NCI-H146 treated with DMSO at 0.1 percent for 48 hours (cell line): ENCODE data around the gene PLD4.
"Not testable (repeated sequence)": the region's sequence is repeated elsewhere in the genome, so short reads cannot be mapped to it uniquely, and the experiment has no call there.

Source experiments
- DNase-seq: peaks from one replicate; lab custom pipeline; 2025; ENCODE audit not compliant: unreplicated experiment; lab: John Stamatoyannopoulos, UW

PLD4 gene

DNA sequence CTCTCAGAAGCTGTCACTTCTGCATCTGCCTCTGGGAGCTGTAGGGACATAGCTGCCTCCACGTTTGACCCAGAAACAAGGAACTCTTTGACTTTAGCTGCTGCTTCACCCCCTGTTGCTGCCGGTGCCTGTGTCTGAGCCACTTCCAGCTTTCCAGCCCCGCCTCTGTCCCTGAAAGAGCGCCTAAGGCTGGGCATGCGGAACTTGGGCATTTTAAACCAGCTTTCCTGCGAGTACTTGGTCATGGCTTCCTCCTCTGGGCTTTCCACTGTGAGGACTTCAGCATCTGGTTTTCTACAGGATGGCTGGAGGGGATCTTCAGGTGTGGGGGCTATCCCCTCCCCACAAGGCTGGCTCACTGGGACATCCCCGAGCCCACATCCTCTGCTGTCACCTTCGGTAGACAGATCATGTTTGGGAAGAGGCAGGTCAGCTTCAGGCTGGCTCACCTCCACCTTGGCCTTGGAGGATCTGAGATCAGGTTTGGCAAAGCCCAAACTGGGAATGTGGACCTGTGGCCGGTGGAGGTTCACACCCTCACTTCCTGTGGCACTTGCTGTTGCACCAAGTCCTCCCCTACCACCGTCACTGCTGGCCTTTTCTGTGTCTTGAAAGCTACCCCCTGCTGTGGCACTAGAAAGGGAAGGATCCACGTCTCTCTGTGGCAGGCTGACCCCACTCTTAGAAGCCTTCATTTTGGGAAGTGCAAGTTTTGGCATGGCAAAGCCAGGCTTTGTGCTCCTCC, 15.2 kb downstream of the PLD4 start:
- DNase-seq: no peak

DNA sequence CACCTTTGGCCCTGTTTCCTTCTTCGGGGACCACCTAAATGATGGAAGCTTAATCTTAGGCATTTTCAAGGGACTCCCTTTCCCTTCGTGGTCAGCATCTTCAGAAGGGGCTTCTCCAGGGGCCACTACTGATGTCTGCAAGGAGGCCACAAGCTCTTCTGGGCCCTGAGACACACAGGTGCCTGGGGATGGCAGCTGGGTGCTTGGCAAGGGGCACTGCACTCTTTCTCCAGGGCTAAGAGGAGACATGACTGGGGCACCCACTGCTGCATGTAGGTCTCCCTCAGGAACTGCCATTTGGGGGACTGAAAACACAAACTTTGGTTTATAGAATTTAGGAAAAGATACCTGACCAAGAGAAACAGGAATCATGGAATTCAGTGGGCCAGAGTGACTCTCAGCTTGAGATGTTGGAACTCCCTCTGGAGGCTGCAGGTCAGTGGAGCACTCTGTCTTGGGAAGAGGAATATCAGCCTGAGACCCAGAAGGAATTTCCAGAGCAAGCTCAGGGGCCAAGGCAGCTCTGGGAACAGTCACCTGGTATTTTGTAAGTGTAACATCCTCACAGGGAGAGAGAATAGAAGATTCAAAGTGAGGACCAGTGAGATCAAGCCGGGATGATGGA, 16.0 kb downstream of the PLD4 start:
- no peak for DNase-seq

DNA sequence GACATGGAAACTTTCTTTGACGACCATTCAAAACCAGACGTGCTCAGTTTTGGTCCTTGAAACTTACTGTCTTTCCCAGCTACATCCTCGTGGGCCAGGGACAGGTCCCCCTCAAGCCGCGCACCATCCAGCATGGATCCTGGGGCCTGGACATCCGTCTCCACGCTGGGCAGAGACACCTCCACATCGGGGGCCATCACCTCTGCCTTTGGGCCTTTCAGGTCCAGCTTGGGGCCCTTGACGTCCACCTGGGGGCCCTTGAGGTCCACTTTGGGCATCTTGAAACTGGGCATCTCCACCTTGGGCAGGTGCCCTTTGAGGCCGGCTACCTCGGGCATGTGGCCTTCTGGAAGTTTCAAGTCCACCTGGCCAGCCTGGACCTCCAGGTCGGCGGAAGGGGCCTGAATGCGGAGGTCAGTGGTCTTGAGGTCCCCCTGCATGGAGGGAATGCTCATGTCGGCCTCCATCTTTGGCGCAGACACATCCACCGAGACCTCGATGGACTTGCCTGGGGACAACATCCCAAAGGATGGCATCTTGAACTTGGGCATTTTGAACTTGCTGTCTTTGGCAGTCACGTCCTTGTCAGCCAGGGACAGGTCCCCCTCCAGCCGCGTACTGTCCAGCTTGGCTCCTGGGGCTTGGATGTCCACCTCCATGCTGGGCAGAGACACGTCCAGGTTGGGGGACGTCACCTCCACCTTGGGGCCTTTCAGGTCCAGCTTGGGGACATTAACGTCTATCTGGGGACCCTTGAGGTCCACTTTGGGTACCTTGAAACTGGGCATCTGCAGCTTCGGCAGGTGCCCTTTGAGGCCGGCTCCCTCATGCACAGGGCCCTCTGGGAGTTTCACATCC, 17.1 kb downstream of the PLD4 start:
- DNase-seq: no peak

DNA sequence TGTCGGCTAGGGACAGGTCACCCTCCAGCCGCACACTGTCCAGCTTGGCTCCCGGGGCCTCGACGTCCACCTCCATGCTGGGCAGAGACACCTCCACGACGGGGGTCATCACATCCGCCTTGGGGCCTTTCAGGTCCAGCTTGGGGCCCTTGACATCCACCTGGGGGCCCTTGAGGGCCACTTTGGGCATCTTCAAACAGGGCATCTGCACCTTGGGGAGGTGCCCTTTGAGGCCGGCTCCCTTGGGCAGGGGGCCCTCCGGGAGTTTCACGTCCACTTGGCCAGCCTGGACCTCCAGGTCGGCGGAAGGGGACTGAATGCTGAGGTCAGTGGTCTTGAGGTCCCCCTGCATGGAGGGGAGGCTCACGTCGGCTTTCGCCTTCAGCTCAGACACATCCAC, 17.9 kb downstream of the PLD4 start:
- no peak for DNase-seq

DNA sequence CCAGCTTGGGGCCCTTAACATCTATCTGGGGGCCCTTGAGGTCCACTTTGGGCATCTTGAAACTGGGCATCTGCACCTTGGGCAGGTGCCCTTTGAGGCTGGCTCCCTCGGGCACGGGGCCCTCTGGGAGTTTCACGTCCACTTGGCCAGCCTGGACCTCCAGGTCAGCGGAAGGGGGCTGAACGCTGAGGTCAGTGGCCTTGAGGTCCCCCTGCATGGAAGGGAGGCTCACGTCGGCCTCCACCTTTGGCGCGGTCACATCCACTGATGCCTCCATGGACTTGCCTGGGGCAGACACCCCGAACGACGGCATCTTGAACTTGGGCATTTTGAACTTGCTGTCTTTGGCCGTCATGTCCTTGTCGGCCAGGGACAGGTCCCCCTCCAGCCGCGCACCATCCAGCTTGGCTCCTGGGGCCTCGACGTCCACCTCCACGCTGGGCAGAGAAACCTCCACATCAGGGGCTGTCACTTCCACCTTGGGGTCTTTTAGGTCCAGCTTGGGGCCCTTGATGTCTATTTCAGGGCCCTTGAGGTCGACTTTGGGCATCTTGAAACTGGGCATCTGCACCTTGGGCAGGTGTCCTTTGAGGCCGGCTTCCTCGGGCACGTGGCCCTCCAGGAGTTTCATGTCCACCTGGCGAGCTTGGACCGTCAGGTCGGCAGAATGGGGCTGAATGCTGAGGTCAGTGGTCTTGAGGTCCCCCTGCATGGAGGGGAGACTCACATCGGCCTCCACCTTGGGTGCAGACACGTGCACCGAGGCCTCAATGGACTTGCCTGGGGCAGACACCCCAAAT, 18.7 kb downstream of the PLD4 start:
- not testable (repeated sequence) for DNase-seq

DNA sequence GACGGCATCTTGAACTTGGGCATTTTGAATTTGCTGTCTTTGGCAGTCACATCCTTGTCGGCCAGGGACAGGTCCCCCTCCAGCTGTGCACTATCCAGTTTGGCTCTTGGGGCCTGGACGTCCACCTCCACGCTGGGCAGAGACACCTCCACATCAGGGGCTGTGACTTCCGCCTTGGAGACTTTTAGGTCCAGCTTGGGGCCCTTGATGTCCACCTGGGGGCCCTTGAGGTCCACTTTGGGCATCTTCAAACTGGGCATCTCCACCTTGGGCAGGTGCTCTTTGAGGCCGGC, 19.3 kb downstream of the PLD4 start:
- not testable (repeated sequence) for DNase-seq

DNA sequence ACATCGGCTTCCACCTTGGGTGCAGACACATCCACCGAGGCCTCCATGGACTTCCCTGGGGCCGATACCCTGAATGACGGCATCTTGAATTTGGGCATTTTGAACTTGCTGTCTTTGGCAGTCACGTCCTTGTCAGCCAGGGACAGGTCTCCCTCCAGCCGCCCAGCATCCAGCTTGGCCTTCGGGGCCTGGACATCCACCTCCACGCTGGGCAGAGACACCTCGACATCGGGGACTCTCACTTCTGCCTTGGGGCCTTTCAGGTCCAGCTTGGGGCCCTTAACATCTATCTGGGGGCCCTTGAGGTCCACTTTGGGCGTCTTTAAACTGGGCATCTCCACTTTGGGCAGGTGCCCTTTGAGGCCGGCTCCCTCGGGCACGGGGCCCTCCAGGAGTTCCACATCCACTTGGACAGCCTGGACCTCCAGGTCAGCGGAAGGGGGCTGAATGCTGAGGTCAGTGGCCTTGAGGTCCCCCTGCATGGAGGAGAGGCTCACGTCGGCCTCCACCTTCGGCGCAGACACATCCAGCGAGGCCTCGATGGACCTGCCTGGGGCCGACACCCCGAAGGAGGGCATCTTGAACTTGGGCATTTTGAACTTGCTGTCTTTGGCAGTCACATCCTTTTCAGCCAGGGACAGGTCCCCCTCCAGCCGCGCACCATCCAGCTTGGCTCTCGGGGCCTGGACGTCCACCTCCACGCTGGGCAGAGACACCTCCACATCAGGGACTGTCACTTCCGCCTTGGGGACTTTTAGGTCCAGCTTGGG, 19.9 kb downstream of the PLD4 start:
- DNase-seq: not testable (repeated sequence)

DNA sequence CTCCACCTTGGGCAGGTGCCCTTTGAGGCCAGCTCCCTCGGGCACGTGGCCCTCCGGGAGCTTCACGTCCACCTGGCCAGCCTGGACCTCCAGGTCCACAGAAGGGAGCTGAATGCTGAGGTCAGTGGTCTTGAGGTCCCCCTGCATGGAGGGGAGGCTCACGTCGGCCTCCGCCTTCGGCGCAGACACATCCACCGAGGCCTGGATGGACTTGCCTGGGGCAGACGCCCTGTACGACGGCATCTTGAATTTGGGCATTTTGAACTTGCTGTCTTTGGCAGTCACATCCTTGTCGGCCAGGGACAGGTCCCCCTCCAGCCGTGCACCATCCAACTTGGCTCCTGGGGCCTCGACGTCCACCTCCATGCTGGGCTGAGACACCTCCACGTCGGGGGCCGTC, 20.6 kb downstream of the PLD4 start:
- DNase-seq: not testable (repeated sequence)

DNA sequence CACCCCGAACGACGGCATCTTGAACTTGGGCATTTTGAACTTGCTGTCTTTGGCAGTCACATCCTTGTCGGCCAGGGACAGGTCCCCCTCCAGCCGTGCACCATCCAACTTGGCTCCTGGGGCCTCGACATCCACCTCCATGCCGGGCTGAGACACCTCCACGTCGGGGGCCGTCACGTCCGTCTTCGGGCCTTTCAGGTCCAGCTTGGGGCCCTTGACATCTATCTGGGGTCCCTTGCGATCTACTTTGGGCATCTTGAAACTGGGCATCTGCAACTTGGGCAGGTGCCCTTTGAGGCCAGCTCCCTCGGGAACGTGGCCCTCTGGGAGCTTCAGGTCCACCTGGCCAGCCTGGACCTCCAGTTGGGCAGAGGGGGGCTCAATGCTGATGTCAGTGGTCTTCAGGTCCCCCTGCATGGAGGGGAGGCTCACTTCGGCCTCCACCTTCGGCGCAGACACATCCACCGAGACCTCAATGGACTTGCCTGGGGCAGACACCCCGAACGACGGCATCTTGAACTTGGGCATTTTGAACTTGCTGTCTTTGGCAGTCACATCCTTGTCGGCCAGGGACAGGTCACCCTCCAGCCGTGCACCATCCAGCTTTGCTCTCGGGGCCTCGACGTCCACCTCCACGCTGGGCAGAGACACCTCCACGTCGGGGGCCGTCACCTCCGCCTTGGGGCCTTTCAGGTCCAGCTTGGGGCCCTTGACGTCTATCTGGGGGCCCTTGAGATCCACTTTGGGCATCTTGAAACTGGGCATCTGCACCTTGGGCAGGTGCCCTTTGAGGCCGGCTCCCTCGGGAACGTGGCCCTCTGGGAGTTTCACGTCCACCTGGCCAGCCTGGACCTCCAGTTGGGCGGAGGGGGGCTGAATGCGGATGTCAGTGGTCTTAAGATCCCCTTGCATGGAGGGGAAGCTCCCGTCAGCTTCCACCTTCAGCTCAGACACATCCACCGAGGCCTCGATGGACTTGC, 21.6 kb downstream of the PLD4 start:
- DNase-seq: not testable (repeated sequence)

DNA sequence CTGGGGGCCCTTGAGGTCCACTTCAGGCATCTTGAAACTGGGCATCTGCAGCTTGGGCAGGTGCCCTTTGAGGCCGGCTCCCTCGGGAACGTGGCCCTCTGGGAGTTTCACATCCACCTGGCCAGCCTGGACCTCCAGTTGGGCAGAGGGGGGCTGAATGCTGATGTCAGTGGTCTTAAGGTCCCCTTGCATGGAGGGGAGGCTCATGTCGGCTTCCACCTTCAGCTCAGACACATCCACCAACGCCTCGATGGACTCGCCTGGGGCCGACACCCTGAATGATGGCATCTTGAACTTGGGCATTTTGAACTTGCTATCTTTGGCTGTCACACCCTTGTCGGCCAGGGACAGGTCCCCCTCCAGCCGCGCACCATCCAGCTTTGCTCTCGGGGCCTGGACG, 22.5 kb downstream of the PLD4 start:
- DNase-seq: not testable (repeated sequence)

DNA sequence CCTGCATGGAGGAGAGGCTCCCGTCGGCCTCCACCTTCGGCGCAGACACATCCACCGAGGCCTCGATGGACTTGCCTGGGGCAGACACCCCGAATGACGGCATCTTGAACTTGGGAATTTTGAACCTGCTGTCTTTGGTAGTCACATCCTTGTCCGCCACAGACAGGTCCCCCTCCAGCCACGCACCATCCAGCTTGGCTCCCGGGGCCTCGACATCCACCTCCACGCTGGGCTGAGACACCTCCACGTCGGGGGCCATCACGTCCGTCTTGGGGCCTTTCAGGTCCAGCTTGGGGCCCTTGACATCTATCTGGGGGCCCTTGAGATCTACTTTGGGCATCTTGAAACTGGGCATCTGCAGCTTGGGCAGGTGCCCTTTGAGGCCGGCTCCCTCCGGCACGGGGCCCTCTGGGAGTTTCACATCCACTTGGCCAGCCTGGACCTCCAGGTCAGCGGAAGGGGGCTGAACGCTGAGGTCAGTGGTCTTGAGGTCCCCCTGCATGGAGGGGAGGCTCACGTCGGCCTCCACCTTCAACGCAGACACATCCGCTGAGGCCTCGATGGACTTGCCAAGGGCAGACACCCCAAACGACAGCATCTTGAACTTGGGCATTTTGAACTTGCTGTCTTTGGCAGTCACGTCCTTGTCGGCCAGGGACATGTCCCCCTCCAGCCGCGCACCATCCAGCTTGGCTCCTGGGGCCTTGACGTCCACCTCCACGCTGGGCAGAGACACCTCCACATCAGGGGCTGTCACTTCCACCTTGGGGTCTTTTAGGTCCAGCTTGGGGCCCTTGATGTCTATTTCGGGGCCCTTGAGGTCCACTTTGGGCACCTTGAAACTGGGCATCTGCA, 23.4 kb downstream of the PLD4 start:
- not testable (repeated sequence) for DNase-seq

DNA sequence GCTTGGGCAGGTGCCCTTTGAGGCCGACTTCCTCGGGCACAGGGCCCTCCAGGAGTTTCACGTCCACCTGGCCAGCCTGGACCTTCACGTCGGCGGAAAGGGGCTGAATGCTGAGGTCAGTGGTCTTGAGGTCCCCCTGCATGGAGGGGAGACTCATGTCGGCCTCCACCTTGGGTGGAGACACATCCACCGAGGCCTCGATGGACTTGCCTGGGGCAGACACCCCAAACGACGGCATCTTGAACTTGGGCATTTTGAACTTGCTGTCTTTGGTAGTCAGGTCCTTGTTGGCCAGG, 24.0 kb downstream of the PLD4 start:
- DNase-seq: no peak

DNA sequence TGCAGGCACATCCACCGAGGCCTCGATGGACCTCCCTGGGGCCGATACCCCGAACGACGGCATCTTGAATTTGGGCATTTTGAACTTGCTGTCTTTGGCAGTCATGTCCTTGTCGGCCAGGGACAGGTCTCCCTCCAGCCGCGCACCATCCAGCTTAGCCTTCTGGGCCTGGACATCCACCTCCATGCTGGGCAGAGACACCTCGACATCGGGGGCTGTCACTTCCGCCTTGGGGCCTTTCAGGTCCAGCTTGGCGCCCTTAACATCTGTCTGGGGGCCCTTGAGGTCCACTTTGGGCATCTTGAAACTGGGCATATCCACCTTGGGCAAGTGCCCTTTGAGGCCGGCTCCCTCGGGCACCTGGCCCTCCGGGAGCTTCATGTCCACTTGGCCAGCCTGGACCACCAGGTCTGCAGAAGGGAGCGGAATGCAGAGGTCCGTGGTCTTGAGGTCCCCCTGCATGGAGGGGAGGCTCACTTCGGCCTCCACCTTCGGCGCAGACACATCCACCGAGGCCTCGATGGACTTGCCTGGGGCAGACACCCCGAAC, 24.8 kb downstream of the PLD4 start:
- DNase-seq: not testable (repeated sequence)

DNA sequence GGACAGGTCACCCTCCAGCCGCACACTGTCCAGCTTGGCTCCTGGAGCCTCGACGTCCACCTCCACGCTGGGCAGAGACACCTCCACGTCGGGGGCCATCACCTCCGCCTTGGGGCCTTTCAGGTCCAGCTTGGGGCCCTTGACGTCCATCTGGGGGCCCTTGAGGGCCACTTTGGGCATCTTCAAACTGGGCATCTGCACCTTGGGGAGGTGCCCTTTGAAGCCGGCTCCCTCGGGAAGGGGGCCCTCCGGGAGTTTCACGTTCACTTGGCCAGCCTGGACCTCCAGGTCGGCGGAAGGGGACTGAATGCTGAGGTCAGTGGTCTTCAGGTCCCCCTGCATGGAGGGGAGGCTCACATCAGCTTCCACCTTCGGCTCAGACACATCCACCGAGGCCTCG, 25.3 kb downstream of the PLD4 start:
- DNase-seq: no peak

DNA sequence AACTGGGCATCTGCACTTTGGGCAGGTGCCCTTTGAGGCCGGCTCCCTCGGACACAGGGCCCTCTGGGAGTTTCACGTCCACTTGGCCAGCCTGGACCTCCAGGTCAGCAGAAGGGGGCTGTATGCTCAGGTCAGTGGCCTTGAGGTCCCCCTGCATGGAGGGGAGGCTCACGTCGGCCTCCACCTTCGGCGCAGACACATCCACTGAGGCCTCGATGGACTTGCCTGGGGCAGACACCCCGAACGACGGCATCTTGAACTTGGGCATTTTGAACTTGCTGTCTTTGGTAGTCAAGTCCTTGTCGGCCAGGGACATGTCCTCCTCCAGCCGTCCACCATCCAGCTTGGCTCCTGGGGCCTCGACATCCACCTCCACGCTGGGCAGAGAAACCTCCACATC, 26.0 kb downstream of the PLD4 start:
- not testable (repeated sequence) for DNase-seq

DNA sequence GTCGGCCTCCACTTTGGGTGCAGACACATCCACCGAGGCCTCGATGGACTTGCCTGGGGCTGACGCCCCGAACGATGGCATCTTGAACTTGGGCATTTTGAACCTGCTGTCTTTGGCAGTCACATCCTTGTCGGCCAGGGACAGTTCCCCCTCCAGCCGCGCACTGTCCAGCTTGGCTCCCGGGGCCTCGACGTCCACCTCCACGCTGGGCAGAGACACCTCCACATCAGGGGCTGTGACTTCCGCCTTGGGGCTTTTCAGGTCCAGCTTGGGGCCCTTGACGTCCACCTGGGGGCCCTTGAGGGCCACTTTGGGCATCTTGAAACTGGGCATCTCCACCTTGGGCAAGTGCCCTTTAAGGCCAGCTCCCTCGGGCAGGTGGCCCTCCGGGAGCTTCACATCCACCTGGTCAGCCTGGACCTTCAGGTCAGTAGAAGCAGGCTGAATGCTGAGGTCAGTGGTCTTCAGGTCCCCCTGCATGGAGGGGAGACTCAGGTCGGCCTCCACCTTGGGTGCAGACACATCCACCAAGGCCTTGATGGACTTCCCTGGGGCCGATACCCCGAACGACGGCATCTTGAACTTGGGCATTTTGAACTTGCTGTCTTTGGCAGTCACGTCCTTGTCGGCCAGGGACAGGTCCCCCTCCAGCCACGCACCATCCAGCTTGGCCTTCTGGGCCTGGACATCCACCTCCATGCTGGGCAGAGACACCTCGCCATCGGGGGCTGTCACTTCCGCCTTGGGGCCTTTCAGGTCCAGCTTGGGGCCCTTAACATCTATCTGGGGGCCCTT, 27.4 kb downstream of the PLD4 start:
- DNase-seq: not testable (repeated sequence)

DNA sequence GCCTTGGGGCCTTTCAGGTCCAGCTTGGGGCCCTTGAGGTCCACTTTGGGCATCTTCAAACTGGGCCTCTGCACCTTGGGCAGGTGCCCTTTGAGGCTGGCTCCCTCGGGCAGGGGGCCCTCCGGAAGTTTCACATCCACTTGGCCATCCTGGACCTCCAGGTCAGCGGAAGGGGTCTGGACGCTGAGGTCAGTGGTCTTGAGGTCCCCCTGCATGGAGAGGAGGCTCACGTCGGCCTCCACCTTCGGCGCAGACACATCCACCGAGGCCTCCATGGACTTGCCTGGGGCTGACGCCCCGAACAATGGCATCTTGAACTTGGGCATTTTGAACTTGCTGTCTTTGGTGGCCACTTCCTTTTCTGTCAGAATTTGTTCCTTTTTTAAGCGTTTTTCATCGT, 28.4 kb downstream of the PLD4 start:
- DNase-seq: no peak
